K562 (cell line): ENCODE measurements around the gene CTIF. TPM values are rescaled to one million over a fixed set of nuclear protein-coding genes. Genes with fewer than 3 reads are reported as not detected.

Source experiments
- ATAC-seq: fragments of 200-7000 bp; cut with Tn5 transposase; 3 replicates; pipeline ENCODE4 v1.9.1; 2020; ENCODE audit warnings: moderate library complexity
- BruUV-seq: library from RNA; stranded (reverse); fragments of 400-500 nt; replicated peaks from 2 replicates; lab custom pipeline; 2021; lab: Mats Ljungman, UMichigan
- CTCF ChIA-PET: fragments of 300-600 bp; formaldehyde crosslinking; extraction: SDS; loops from one replicate; lab custom pipeline; 2021; ENCODE audit warnings: low intra/inter-chr PET ratio; lab: Yijun Ruan, JAX
- POLR2A ChIA-PET: fragments of 300-600, 350-650 bp; sonication (Branson Sonifier 250); formaldehyde crosslinking; extraction: SDS; loops from one replicate; lab custom pipeline; 2021; ENCODE audit warnings: antibody characterized with exemption, inconsistent platforms; lab: Yijun Ruan, JAX
- DNase-seq, 4 experiments: peaks; one replicate each; pipeline versions ENCODE4 v3.0.0 to v3.0.0-alpha.2; 2011 to 2018; ENCODE audit warnings: low spot score in 3 of 4, mixed read lengths in 3 of 4; ENCODE audit errors: extremely low read depth in 1 of 4
- FAIRE-seq: peaks from 2 replicates; lab custom pipeline; 2011; peaks lifted over from hg19 to GRCh38; lab: Jason Lieb, UNC
- H2AFZ ChIP-seq: 2 replicates; pipeline ENCODE4 v1.6.0; 2011; ENCODE audit warnings: low read depth, low read length, control low read depth, inconsistent platforms
- H3K27ac ChIP-seq: fragments of 200-600 bp; 3 replicates; pipeline ENCODE4 v1.8.0; 2011; ENCODE audit warnings: low read depth, mild to moderate bottlenecking, control low read depth, inconsistent platforms, low read length, moderate library complexity, mixed read lengths; ENCODE audit errors: extremely low read depth
- H3K27me3 ChIP-seq, 2 experiments: fragments of 300-600 bp in 1 of 2; 2 replicates in 1 of 2; 3 replicates in 1 of 2; pipeline versions ENCODE4 v1.6.0 to v1.8.0; 2011; ENCODE audit warnings: inconsistent platforms in 2 of 2, low read length in 2 of 2, mild to moderate bottlenecking in 1 of 2, mixed read lengths in 1 of 2, moderate library complexity in 1 of 2; ENCODE audit not compliant: control insufficient read depth in 2 of 2, insufficient read depth in 2 of 2
- H3K36me3 ChIP-seq: fragments of 300-600 bp; 3 replicates; pipeline ENCODE4 v1.8.0; 2011; ENCODE audit warnings: mild to moderate bottlenecking, low read length, inconsistent platforms; ENCODE audit not compliant: control insufficient read depth, insufficient read depth
- H3K4me1 ChIP-seq, 2 experiments: fragments of 200-600 bp in 1 of 2; replicated peaks in 1 of 2; 2 replicates in 1 of 2; 3 replicates in 1 of 2; pipeline versions ENCODE4 v1.5.1 to v1.8.0; 2011; ENCODE audit warnings: inconsistent platforms in 2 of 2, low read length in 2 of 2, mild to moderate bottlenecking in 1 of 2, mixed read lengths in 1 of 2, moderate library complexity in 1 of 2; ENCODE audit not compliant: control insufficient read depth in 2 of 2, insufficient read depth in 2 of 2
- H3K4me2 ChIP-seq: 2 replicates; pipeline ENCODE4 v1.6.1; 2011; ENCODE audit warnings: low read length, control low read depth, inconsistent platforms, mixed read lengths; ENCODE audit not compliant: insufficient read depth
- H3K4me3 ChIP-seq: fragments of 200-600 bp; sonication (generic), shearing (Covaris generic); 2 replicates; pipeline ENCODE4 v1.5.1; 2016; ENCODE audit warnings: control low read depth, inconsistent platforms
- H3K79me2 ChIP-seq: fragments of 200-600 bp; 3 replicates; pipeline ENCODE4 v1.8.0; 2011; ENCODE audit warnings: low read length, inconsistent platforms; ENCODE audit not compliant: control insufficient read depth, insufficient read depth
- H3K9ac ChIP-seq, 2 experiments: 2 replicates each; pipeline versions ENCODE4 v1.6.0 to v1.6.1; 2011; ENCODE audit warnings: low read depth in 2 of 2, low read length in 2 of 2, control low read depth in 1 of 2, inconsistent platforms in 1 of 2, mild to moderate bottlenecking in 1 of 2, mixed read lengths in 1 of 2; ENCODE audit not compliant: insufficient read depth in 1 of 2
- H3K9me1 ChIP-seq: one replicate; pipeline ENCODE4 v1.6.0; 2011; ENCODE audit warnings: inconsistent platforms, mild to moderate bottlenecking, low read length, moderate library complexity; ENCODE audit not compliant: control insufficient read depth, insufficient read depth
- H3K9me3 ChIP-seq: replicated peaks from 2 replicates; pipeline ENCODE4 v1.5.1; 2011; ENCODE audit warnings: low read depth, low read length, inconsistent platforms; ENCODE audit not compliant: control insufficient read depth, insufficient read depth
- H4K20me1 ChIP-seq: replicated peaks from 2 replicates; pipeline ENCODE4 v1.6.1; 2011; ENCODE audit warnings: low read length, inconsistent platforms, mixed read lengths; ENCODE audit not compliant: control insufficient read depth, insufficient read depth
- BCOR ChIP-seq: fragments of 450-650 bp; IDR thresholded peaks from 2 replicates; pipeline ENCODE4 v1.6.1; 2016
- CLOCK ChIP-seq: fragments of 250-450 bp; sonication (Bioruptor Pico); IDR thresholded peaks from 2 replicates; pipeline ENCODE4 v1.4.0; 2020; ENCODE audit warnings: mild to moderate bottlenecking, moderate library complexity, borderline replicate concordance
- HOXB6 ChIP-seq: fragments of 250-450 bp; sonication (Bioruptor Pico); IDR thresholded peaks from 2 replicates; pipeline ENCODE4 v1.5.1; 2022; ENCODE audit warnings: mild to moderate bottlenecking, borderline replicate concordance
- MLLT1 ChIP-seq, 2 experiments: fragments of 450-650 bp; IDR thresholded peaks; 2 replicates each; pipeline ENCODE4 v1.6.1; 2016
- PTTG1 ChIP-seq: fragments of 450-650 bp; IDR thresholded peaks from 2 replicates; pipeline ENCODE4 v1.6.1; 2016; ENCODE audit warnings: low read depth, mild to moderate bottlenecking, missing genetic modification characterization, missing compliant biosample characterization
- ZNF253 ChIP-seq: fragments of 250-450 bp; sonication (Bioruptor Pico); conservative IDR thresholded peaks from 2 replicates; pipeline ENCODE4 v1.6.1; 2021; ENCODE audit warnings: mild to moderate bottlenecking
- WGBS: fragments of 100-300 bp; shearing (Covaris generic); methylation state at CpG from one replicate; pipeline ENCODE4 v1.1.6; 2016; ENCODE audit warnings: low coverage, mixed read lengths; ENCODE audit not compliant: insufficient coverage; ENCODE audit errors: missing lambda C conversion rate; 5-methylcytosine and 5-hydroxymethylcytosine counted together
- in situ Hi-C: fragments of 300-500 bp; cut with MboI; formaldehyde crosslinking; loops from 4 replicates; pipeline ENCODE4 v1.15.0; 2018; ENCODE audit warnings: inconsistent platforms, mixed read lengths
- intact Hi-C: fragments of 100-400 bp; cut with micrococcal nuclease; formaldehyde crosslinking; loops from 2 replicates; pipeline ENCODE4 v1.14.2; 2022
- polyA plus RNA-seq, 8 experiments: library from polyadenylated mRNA; depleted of rRNA in 4 of 8; stranded (reverse) in 5 of 8; unstranded in 3 of 8; fragments of >200 nt; fragmentation: Nextera tagmentation in 2 of 8; fragmentation: Illumina TruSeq in 1 of 8; extraction: Ambion mirVana in 2 of 8; extraction: Trizol in 1 of 8; gene quantifications; 2 replicates each; pipeline versions ENCODE4 v1.2.1 to v1.2.3, GENCODE V29; 2011 to 2014; ENCODE audit warnings: inconsistent platforms in 1 of 8, missing spikeins in 1 of 8
- total RNA-seq, 7 experiments: library from RNA; depleted of rRNA in 6 of 7; stranded (reverse); fragments of >200 nt in 6 of 7; fragmentation: Illumina TruSeq in 2 of 7; extraction: Trizol in 2 of 7; gene quantifications; 2 replicates each; pipeline versions ENCODE4 v1.2.1 to v1.2.3, GENCODE V29; 2011 to 2021; ENCODE audit warnings: low replicate concordance in 1 of 7

Gene CTIF
- total and polyA plus RNA-seq, 9 of the 15 experiments (the other 6 are each of a cell fraction or from before 2014, with no cell fraction given) = 0.17 to 11.5 (median 2.2) TPM

- no peak for FAIRE-seq
- intact Hi-C loops = no loop called here
- Histone ChIP-seq H3K4me2 (no peak overlapping the region), H3K27ac (no peak overlapping the region), H3K36me3 (no peaks in the 10 kb centered on the region), H3K27me3 (no peaks in the 10 kb centered on the region), H2AFZ (no peak overlapping the region), H4K20me1 (no peaks in the 10 kb centered on the region), H3K9me1 (no peaks in the 10 kb centered on the region), H3K9ac (no peak overlapping the region), H3K9me3 (no peaks in the 10 kb centered on the region), H3K79me2 (no peaks in the 10 kb centered on the region), H3K4me1 (peaks cover 0 to 10% of the 10 kb centered on the region in 2 experiments; a peak in 3 of 5 replicates), H3K4me3 (no peak overlapping the region)
- DNase-seq = no peak
- no peak for ATAC-seq
- CTCF ChIA-PET = no interaction called here
- POLR2A ChIA-PET = interaction anchor here (0.7 to 1.3 kb wide), 2 partner anchors 9 to 25 kb away, joined by 3 to 5 read pairs; no protein-coding TSS in a partner anchor
- TF ChIP-seq HOXB6 (CRISPR knock-in tag) (no peak), CLOCK (no peak), MLLT1 (IDR thresholded peaks at IDR 0.05) (no peak), PTTG1 (tag) (no peak), ZNF253 (CRISPR knock-in tag) (no peak), BCOR (no peak)
- BruUV-seq = no TSS peak
- 51% methylated on average over 4 of the region's 4 CpGs for WGBS
- in situ Hi-C loops = no loop called here
Observed at GRCh38 chr18:48595703-48596218, 56.9 kb downstream of the CTIF start.
